ENCODE data around the gene MITF.

The MITF gene

DNA sequence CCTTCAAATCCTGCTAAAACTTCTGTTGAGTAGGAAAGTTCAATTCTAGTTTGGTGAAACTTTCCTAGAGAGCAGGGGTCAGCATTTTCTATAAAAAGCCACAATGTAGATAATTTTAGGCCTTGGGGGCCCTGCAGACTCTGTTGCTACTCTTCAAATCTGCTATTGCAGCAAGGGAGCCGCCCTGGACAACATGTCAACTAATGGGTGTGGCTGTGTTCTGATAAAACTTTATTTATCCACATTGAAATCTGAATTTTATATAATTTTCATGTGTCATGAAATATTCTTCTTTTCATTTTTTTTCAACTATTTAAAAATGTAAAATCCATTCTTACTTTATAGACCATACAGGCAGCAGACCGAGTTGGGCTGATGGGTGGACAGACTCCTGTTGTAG is 192.8 kb downstream of the MITF start:
- no peak overlapping the region for H3K27ac Mint-ChIP-seq
- H3K36me3 Mint-ChIP-seq, result no peaks in the 10 kb centered on the region
- H3K4me1 Mint-ChIP-seq, result no peaks in the 10 kb centered on the region
- H3K4me3 Mint-ChIP-seq, result no peak overlapping the region
- no peaks in the 10 kb centered on the region for H3K9me3 Mint-ChIP-seq
- no peak for ATAC-seq
- H3K27me3 Mint-ChIP-seq, result no peaks in the 10 kb centered on the region

DNA sequence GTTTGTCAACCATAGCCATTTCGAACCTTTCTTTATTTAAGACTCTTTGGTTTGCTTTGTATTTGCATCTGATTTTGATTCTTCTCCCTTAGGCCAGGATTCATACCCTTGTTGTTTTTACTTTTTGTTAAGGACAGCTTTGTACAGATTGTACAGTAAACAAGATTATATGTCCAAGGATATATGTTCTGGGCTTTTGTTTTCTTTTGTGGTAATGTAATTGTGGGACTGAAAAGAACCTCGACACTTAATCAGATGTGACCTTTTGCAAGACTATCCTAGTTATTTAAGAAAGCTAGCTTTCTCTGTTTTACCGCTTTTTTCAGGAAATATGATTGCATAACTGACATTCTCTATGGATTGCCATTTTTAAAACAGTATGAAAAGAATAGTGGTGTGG is 193.2 kb downstream of the MITF start:
- no peak overlapping the region for H3K27ac Mint-ChIP-seq
- H3K4me3 Mint-ChIP-seq, result no peak overlapping the region
- ATAC-seq, result no peak
- no peaks in the 10 kb centered on the region for H3K4me1 Mint-ChIP-seq
- no peaks in the 10 kb centered on the region for H3K36me3 Mint-ChIP-seq
- H3K9me3 Mint-ChIP-seq, result no peaks in the 10 kb centered on the region
- H3K27me3 Mint-ChIP-seq, result no peaks in the 10 kb centered on the region

DNA sequence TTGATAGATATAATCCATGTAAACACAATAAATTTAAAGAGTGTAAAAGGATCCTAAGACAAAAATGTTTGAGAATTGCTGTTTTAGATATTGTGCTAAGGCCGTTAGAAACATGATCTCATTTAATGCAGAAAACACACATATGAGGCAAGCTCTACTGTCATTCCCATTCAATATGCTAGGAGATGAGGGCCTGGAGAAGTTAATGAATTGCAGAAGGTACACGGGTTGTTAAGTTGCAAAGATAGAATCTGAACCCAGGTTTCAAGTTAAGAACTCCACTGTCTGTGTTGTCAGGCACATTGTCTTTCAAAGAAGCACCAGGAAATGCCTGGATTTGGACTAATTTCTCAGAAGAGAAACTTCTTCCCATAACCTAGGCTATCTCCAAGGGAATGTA is 195.1 kb downstream of the MITF start:
- Mint-ChIP-seq H3K27ac (no peak overlapping the region), H3K4me1 (no peaks in the 10 kb centered on the region), H3K4me3 (no peak overlapping the region)

DNA sequence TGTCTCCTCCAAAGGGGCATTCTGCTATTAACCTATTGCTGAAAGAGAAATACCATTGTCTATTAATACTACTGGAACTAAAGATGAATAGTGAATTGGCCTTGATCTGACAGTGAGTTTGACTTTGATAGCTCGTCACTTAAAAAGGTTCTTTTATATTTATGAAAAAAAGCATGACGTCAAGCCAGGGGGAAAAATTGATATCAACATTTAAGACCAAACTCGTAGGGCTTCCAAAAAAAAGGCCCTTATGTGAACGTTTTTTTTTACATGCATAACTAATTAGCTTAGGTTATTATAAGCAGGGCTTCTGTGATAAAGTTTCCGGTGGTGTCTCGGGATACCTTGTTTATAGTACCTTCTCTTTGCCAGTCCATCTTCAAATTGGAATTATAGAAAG is 197.0 kb downstream of the MITF start:
- Mint-ChIP-seq H3K4me1 (no peaks in the 10 kb centered on the region), H3K27ac (no peak overlapping the region), H3K27me3 (no peaks in the 10 kb centered on the region), H3K36me3 (no peaks in the 10 kb centered on the region), H3K9me3 (no peaks in the 10 kb centered on the region), H3K4me3 (no peak overlapping the region)
- ATAC-seq, result no peak

More for the DNA sequence above, 195.1 kb downstream of the MITF start:
- no peak for ATAC-seq
- Mint-ChIP-seq H3K36me3 (no peaks in the 10 kb centered on the region), H3K27me3 (no peaks in the 10 kb centered on the region), H3K9me3 (no peaks in the 10 kb centered on the region)

DNA sequence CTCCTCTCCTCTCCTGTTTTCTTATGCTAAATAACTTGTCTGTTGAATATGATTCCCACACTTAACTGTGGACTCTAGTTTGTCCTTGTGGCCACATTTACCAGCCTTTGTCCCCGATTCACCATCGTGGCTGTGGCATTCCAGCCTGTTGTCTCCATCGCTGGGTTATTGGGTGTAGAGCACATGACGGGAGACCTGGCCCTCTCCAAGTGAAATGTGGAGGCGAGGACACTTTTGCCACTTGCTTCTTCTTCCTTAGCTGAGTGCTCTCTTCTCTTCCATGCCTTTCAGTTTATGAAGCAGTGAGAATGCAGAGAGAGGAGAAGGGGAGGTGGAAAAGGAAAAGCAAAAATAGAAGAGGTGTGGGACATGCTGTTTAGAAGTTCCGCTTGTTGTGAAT is 198.8 kb downstream of the MITF start:
- no peak for ATAC-seq
- Mint-ChIP-seq H3K36me3 (no peaks in the 10 kb centered on the region), H3K4me1 (no peaks in the 10 kb centered on the region), H3K27ac (no peak overlapping the region), H3K27me3 (no peaks in the 10 kb centered on the region), H3K9me3 (no peaks in the 10 kb centered on the region), H3K4me3 (no peak overlapping the region)

DNA sequence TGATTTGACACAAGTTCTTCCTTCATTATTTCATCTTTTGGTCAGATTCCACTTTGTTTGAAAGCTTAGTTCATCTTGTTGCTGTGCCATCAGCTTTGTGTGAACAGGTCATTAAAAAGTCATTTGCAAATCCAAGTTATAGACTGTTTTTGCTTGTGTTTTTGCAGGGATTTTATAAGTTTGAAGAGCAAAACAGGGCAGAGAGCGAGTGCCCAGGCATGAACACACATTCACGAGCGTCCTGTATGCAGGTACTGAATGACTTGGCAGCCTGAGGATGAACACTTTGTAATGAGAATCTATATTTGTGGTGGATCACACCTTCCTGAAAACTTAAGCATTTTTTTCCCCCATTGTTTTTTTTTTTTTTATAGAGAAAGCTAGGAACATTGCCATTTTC is 199.7 kb downstream of the MITF start:
- no peaks in the 10 kb centered on the region for H3K9me3 Mint-ChIP-seq
- no peak overlapping the region for H3K27ac Mint-ChIP-seq
- no peaks in the 10 kb centered on the region for H3K27me3 Mint-ChIP-seq
- no peaks in the 10 kb centered on the region for H3K36me3 Mint-ChIP-seq
- no peak overlapping the region for H3K4me3 Mint-ChIP-seq
- ATAC-seq, result no peak
- no peaks in the 10 kb centered on the region for H3K4me1 Mint-ChIP-seq

DNA sequence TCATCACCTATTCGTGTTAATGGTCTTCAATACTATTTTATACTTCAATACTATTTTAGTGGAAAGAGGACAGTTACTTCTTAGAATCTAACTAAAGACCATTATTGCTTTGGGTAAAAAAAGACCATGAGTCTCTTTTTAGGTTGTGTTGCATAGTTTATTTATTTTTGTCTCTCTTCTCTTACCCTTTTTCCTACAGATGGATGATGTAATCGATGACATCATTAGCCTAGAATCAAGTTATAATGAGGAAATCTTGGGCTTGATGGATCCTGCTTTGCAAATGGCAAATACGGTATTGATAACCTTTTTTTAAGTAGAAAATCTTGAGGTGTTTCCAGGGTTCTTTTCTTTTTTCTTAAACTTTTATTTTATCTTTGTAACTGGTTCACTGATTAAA is 201.8 kb downstream of the MITF start:
- Mint-ChIP-seq H3K4me3 (no peak overlapping the region), H3K36me3 (no peaks in the 10 kb centered on the region), H3K27me3 (no peaks in the 10 kb centered on the region), H3K27ac (no peak overlapping the region), H3K9me3 (no peaks in the 10 kb centered on the region), H3K4me1 (no peaks in the 10 kb centered on the region)
- no peak for ATAC-seq

DNA sequence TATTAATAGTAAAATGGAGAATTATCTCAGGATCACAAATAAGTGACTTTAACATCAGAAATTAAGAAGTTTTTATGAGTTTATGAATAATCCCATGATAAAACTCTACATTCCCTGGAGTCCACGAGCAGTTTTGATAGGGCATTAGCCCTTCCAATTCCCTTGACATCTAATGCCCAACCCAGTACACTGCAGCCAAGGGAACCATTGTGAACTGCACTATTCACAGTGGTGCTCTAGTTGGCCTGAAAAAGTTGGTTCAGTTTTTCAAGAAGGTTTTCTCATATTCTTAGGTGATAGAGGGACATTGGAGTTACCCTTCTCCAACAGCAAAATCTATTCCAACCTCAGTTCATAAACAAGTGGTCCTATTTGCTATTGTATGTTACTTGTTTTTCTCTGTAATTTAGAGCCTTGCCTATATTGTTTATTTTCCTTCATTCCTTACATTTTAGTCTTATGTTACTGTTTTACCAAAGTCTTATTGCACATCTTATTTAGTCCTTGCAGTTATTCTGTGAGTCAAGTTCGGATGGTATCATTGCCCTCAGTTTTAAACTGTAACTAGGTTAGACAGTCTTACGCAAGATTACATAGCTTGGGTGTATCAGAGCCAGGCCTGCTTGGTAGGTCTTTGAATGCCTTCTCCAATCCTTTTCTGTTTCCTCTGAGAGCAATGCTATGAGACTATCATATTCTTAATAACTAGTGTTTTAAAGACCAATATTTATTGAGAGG is 202.3 kb downstream of the MITF start:
- Mint-ChIP-seq H3K27ac (no peak overlapping the region), H3K36me3 (no peaks in the 10 kb centered on the region), H3K27me3 (no peaks in the 10 kb centered on the region), H3K4me1 (no peaks in the 10 kb centered on the region), H3K4me3 (no peak overlapping the region), H3K9me3 (no peaks in the 10 kb centered on the region)
- no peak for ATAC-seq

DNA sequence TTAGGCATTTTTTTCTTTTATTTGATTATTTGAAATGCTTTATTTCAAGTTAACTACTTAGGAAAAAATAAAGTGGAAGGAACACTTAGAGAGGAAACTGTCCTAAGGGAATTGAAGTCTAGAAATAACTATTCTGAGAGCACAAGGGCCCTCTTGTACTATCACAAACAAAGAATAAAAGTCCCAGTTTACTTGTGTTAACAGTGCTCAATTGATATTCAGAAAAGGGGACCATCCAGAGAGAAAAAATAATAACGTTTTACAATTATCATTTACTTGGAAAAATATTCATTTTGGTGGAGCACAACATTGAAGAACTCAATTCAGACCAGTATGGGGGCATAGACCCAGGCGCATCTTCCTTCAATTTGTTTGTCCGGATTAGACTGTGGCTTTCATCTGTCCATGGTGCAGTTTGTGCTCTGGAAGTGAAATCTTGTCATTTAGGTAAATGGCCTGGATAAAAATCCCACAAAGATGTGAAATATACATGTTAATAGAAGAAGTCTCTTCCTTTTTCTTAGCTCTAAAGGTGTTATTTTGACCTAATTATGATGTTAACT is 205.7 kb downstream of the MITF start:
- no peak for ATAC-seq
- Mint-ChIP-seq H3K36me3 (no peaks in the 10 kb centered on the region), H3K27ac (no peak overlapping the region), H3K9me3 (no peaks in the 10 kb centered on the region), H3K4me1 (no peaks in the 10 kb centered on the region), H3K27me3 (no peaks in the 10 kb centered on the region), H3K4me3 (no peak overlapping the region)

DNA sequence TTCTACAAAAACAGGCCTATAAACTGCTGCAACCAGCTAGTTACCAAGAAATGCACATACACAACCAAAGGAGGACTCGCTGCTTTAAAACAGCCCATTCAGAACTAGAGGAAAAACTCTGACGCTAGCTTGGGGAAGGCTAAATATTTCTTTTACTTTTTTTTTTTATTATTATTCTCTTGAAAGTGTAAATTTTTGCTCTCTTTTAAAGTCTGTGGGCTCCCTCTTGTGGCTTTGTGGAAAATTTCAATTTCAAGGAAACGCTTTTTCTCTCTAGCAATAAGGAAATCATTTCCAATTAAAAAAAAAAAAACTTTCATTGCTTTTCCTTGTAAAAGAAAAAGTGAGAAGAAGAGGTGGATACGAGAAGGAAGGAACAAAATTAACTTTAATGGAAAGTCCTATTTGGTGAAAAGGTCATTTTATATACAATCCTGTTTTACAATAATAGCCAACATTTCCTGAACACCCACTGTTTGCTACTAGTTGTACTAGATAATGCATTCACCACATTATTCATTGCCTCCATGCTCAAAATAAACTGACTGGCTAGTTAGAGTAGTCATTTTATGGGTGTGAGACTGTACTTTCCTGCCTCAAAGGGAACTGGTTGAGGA is 209.1 kb downstream of the MITF start:
- no peak for ATAC-seq

DNA sequence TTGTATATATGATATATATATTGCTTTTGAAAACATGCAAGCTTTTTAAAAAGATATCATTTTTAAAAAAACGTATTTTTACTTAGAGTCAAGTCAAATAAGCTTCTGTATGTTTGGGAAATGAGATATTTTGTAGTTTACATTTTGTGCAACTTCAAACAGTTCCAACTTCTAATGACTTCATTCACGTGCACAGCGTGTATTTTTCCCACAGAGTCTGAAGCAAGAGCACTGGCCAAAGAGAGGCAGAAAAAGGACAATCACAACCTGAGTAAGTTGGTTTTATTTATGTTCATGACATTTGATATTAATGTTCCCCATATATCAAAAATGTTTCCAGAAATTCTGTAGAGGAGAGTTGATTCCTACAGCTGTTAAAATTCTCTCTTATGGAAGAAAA is 212.4 kb downstream of the MITF start:
- no peak for ATAC-seq
- Mint-ChIP-seq H3K4me3 (no peak overlapping the region), H3K27ac (no peak overlapping the region), H3K9me3 (no peaks in the 10 kb centered on the region), H3K4me1 (no peaks in the 10 kb centered on the region), H3K36me3 (no peaks in the 10 kb centered on the region), H3K27me3 (no peaks in the 10 kb centered on the region)

More for the DNA sequence above, 209.1 kb downstream of the MITF start:
- H3K4me3 Mint-ChIP-seq, result no peak overlapping the region
- H3K4me1 Mint-ChIP-seq, result no peaks in the 10 kb centered on the region
- no peaks in the 10 kb centered on the region for H3K27me3 Mint-ChIP-seq
- no peak overlapping the region for H3K27ac Mint-ChIP-seq
- no peaks in the 10 kb centered on the region for H3K9me3 Mint-ChIP-seq
- H3K36me3 Mint-ChIP-seq, result no peaks in the 10 kb centered on the region

DNA sequence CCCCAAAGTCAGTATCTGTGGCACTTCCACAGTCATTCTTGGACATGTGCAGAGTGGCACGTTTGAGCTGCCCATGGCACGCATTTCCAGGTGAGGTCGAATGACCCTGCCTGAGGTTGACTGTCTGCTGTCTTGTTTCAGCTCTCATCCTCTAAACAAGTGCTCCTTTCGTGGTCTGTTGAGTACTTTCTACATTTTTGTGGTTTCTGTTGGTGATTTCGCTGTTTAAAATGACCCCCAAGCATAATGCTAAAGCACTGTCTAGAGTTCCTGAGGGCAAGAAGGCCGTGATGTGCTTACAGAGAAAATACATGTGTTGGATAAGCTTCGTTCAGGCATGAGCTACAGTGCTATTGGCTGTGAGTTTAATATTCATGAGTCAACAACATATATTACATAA is 220.3 kb downstream of the MITF start:
- Mint-ChIP-seq H3K9me3 (no peaks in the 10 kb centered on the region), H3K27me3 (no peaks in the 10 kb centered on the region), H3K4me3 (no peak overlapping the region), H3K36me3 (no peaks in the 10 kb centered on the region), H3K4me1 (no peaks in the 10 kb centered on the region), H3K27ac (no peak overlapping the region)
- no peak for ATAC-seq

DNA sequence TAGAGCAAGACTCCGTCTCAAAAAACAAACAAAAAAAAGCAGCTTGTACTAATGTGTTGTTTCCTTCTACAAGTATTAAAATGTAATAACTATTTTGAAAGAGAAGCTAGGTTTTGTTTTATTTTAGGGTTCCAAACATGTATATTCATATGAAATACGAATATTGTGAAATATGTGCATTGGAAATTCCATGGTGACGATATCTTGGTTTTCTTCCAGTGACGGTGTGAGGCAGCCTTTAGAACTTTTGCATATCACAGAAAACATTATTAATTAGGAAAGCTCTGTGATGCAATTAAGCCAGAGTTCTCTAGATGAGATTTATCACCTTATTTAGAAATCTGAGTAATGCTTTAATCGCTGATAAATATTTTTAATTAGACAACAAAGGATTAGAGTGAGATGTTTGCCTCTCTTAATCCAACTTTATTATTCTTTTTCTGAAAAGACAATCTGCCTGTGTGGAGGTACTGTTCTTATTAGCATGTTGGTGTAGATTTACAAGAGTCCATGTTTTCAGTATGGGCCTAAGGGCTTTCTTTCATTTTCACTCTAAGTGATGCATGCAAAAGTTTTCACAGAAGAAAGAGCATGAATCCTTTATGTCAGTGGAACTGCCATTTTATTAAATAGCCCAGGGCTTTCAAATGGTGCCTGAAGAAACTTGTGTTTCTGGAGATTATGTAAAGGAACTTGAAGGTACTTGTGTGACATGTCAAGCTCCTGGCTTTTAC is 222.6 kb downstream of the MITF start:
- no peaks in the 10 kb centered on the region for H3K36me3 Mint-ChIP-seq
- no peak overlapping the region for H3K4me3 Mint-ChIP-seq
- ATAC-seq, result no peak
- no peaks in the 10 kb centered on the region for H3K4me1 Mint-ChIP-seq
- no peak overlapping the region for H3K27ac Mint-ChIP-seq
- H3K9me3 Mint-ChIP-seq, result no peaks in the 10 kb centered on the region
- H3K27me3 Mint-ChIP-seq, result no peaks in the 10 kb centered on the region

DNA sequence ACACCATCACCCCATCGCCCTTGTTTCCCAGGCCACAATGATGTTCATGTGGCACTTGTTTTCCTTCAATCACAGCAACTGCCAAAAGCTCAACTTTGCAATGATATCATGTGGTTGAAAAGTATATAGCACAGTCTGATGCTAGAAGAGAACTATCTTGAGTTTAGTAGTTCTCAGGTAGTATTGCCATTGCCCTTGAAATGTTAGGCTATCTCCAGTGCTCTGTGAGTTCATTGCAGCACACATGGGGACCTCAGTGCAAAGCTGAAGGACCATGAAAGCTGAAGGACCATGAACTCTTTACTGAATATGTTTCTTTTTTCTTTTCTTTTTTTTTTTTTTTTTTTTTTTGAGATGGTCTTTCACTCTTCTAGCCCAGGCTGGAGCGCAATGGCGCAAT is 224.4 kb downstream of the MITF start:
- H3K36me3 Mint-ChIP-seq, result no peaks in the 10 kb centered on the region

DNA sequence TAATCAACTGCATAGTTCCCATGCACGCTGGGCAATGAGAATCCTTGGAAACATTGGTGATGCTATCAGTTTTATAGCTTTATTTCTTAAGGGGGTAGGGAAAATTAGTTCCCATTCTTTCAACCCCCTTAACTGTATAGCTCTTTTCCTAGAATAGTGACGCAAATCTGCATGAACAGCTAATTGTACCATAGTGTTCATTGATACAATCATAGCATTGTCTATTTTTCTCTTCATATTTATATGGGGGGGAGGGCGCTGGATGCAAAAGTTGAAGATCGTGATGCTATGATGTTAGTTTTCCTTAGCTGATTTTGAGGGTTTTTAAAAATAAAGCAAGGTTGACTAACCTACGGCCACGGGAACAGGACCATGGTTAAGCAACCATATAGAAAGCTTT is 227.9 kb downstream of the MITF start:
- no peaks in the 10 kb centered on the region for H3K4me1 Mint-ChIP-seq
- H3K4me3 Mint-ChIP-seq, result no peak overlapping the region
- H3K36me3 Mint-ChIP-seq, result no peaks in the 10 kb centered on the region
- H3K9me3 Mint-ChIP-seq, result no peaks in the 10 kb centered on the region
- no peak for ATAC-seq
- no peak overlapping the region for H3K27ac Mint-ChIP-seq
- no peaks in the 10 kb centered on the region for H3K27me3 Mint-ChIP-seq

More for the DNA sequence above, 224.4 kb downstream of the MITF start:
- ATAC-seq, result no peak
- Mint-ChIP-seq H3K4me3 (no peak overlapping the region), H3K27me3 (no peaks in the 10 kb centered on the region), H3K27ac (no peak overlapping the region), H3K4me1 (no peaks in the 10 kb centered on the region), H3K9me3 (no peaks in the 10 kb centered on the region)

DNA sequence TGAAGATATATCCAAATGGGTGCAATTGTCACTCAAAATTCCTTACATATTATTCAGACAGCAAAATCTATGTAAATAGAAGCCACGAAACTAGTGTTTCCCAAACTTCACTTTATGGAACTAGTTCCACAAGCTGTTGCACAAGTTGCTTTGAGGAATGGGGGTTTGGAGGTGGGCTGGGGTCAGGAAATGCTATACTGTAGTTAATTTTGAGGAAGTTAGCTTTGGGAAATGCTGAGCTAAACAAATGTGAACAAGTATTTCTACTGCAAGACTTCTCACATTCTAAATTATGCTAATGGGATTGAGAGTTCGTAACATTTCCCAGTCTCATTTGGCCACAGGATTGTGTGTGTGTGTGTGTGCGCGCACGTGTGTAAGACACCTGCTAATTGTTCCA is 231.6 kb downstream of the MITF start:
- Mint-ChIP-seq H3K27ac (no peak overlapping the region), H3K4me3 (no peak overlapping the region), H3K27me3 (no peaks in the 10 kb centered on the region), H3K36me3 (no peaks in the 10 kb centered on the region), H3K4me1 (no peaks in the 10 kb centered on the region), H3K9me3 (peaks cover 3% of the 10 kb centered on the region)
- ATAC-seq, result no peak

Data from stimulated activated memory B cell treated with anti-CD40 and anti-IgM and Interleukin-4, amounts not matched to agents 10 μg/mL and 1 μg/mL and 100 μg/mL, for 72 hours (primary cell).